Stomach (tissue), 9 donors: ENCODE results near the gene NLRP12. TPM values are rescaled to one million over a fixed set of nuclear protein-coding genes. Genes with fewer than 3 reads are reported as not detected.
"Not testable (repeated sequence)": the region's sequence is repeated elsewhere in the genome, so short reads cannot be mapped to it uniquely, and the experiment has no call there.

Experiments used
- DNase-seq, 2 donors: peaks; one replicate each; pipeline versions ENCODE4 v3.0.0 to v3.0.0-alpha.2; 2013 to 2019
- H3K27ac ChIP-seq, 5 donors: fragments of 200-600 bp in 4 of 5; sonication (generic) in 4 of 5; one replicate each; pipeline ENCODE4 v1.5.1; 2013 to 2019; ENCODE audit warnings: mild to moderate bottlenecking in 1 of 5, moderate library complexity in 1 of 5
- H3K27me3 ChIP-seq, 3 donors: fragments of 200-600 bp; sonication (generic); one replicate each; pipeline ENCODE4 v1.5.1; 2017 to 2019; ENCODE audit warnings: mixed run types in 1 of 3
- H3K36me3 ChIP-seq, 4 donors: fragments of 200-600 bp; sonication (generic); 1 replicate in 3 of 4; 2 replicates in 1 of 4; pipeline ENCODE4 v1.5.1; 2016 to 2019
- H3K4me1 ChIP-seq, 4 donors: fragments of 200-600 bp; sonication (generic); one replicate each; pipeline ENCODE4 v1.5.1; 2016 to 2019
- H3K4me3 ChIP-seq, 4 donors: fragments of 200-600 bp; sonication (generic) in 3 of 4; one replicate each; pipeline ENCODE4 v1.5.1; 2016 to 2019; ENCODE audit warnings: mild to moderate bottlenecking in 1 of 4
- H3K9me3 ChIP-seq, 4 donors: fragments of 200-600 bp; sonication (generic); one replicate each; pipeline ENCODE4 v1.5.1; 2016 to 2019
- CTCF ChIP-seq, 7 experiments: fragments of 450-650 bp in 4 of 7; fragments of 200-600 bp in 3 of 7; sonication (generic) in 3 of 7; IDR thresholded peaks; one replicate each; pipeline ENCODE4 v1.5.1; 2016 to 2019; ENCODE audit warnings: antibody characterized with exemption in 7 of 7, control low read depth in 2 of 7, mild to moderate bottlenecking in 1 of 7
- EP300 ChIP-seq: sonication (generic); formaldehyde crosslinking; IDR thresholded peaks from one replicate; pipeline ENCODE4 v1.6.1; 2017; ENCODE audit warnings: antibody characterized with exemption
- POLR2A ChIP-seq, 4 donors: fragments of 450-650 bp; IDR thresholded peaks; one replicate each; pipeline ENCODE4 v1.6.1; 2016; ENCODE audit warnings: antibody characterized with exemption in 4 of 4, control low read depth in 2 of 4, mild to moderate bottlenecking in 1 of 4, moderate library complexity in 1 of 4
- POLR2AphosphoS5 ChIP-seq, 3 donors: sonication (generic); formaldehyde crosslinking; IDR thresholded peaks; one replicate each; pipeline ENCODE4 v1.6.1; 2016; ENCODE audit warnings: antibody characterized with exemption in 3 of 3
- WGBS, 5 donors: extraction: QIAGEN DNeasy Blood & Tissue Kit in 3 of 5; methylation state at CpG; one replicate each; pipeline versions ENCODE4 v1.1.5 to v1.1.7; 2013 to 2018; 5-methylcytosine and 5-hydroxymethylcytosine counted together
- intact Hi-C: fragments of 100-400 bp; cut with DNase I; formaldehyde crosslinking; loops from one replicate; pipeline ENCODE4 v1.15.1; 2023; ENCODE audit warnings: low total_unique reads
- polyA plus RNA-seq, 3 donors: library from polyadenylated mRNA; stranded (reverse); fragments of 200-250 nt; gene quantifications; one replicate each; pipeline ENCODE4 v1.2.3, GENCODE V29; 2013
- total RNA-seq, 5 donors: library from RNA; depleted of rRNA; stranded (reverse); fragments of >200 nt; gene quantifications; one replicate each; pipeline versions ENCODE4 v1.1.0 to v1.2.3, GENCODE V29; 2014 to 2016
- donor health status: healthy with polysubstance abuse.
- donor health status: Bipolar disorder and iron deficiency.
- donor health status: healthy.

Gene NLRP12
- total and polyA plus RNA-seq, 8 donors: 0.05 to 0.18 (median 0.06) TPM; not detected in 5

GRCh38 chr19:53786744-53787143, 37.4 kb downstream of the NLRP12 start:
- peaks cover 0 to 19% (median 0%) of the 10 kb centered on the region in 3 donors for H3K27me3 ChIP-seq
- no peak overlapping the region for H3K27ac ChIP-seq
- DNase-seq: no peak
- no peak overlapping the region for H3K4me3 ChIP-seq
- H3K36me3 ChIP-seq: no peaks in the 10 kb centered on the region
- no peak for TF ChIP-seq CTCF (IDR thresholded peaks at IDR 0.05)
- TF ChIP-seq EP300: no peak
- no peak for TF ChIP-seq POLR2AphosphoS5 (IDR thresholded peaks at IDR 0.05)
- TF ChIP-seq POLR2A (IDR thresholded peaks at IDR 0.05): no peak
- WGBS, 5 donors: 80 to 90% (median 90%) methylated on average over 7 of the region's 7 CpGs
- no peaks in the 10 kb centered on the region for H3K9me3 ChIP-seq
- no peaks in the 10 kb centered on the region for H3K4me1 ChIP-seq
- intact Hi-C loops: no loop called here

GRCh38 chr19:53785196-53785889, 38.8 kb downstream of the NLRP12 start:
- peak in 1 of 2 donors; percentile 5 for DNase-seq
- Histone ChIP-seq H3K27ac (no peak overlapping the region), H3K4me3 (no peak overlapping the region), H3K36me3 (no peaks in the 10 kb centered on the region), H3K9me3 (no peaks in the 10 kb centered on the region), H3K4me1 (no peaks in the 10 kb centered on the region), H3K27me3 (peaks cover 0 to 19% (median 0%) of the 10 kb centered on the region in 3 donors)
- WGBS, 5 donors: 53 to 61% (median 56%) methylated on average over 11 of the region's 11 CpGs
- TF ChIP-seq CTCF (IDR thresholded peaks at IDR 0.05) (no peak), EP300 (no peak), POLR2A (IDR thresholded peaks at IDR 0.05) (no peak), POLR2AphosphoS5 (IDR thresholded peaks at IDR 0.05) (no peak)
- intact Hi-C loops: no loop called here

- TF ChIP-seq POLR2A (IDR thresholded peaks at IDR 0.05): no peak
- TF ChIP-seq POLR2AphosphoS5 (IDR thresholded peaks at IDR 0.05): no peak
- TF ChIP-seq CTCF (IDR thresholded peaks at IDR 0.05): no peak
- TF ChIP-seq EP300: no peak
- no peaks in the 10 kb centered on the region for H3K9me3 ChIP-seq
- no peaks in the 10 kb centered on the region for H3K36me3 ChIP-seq
- H3K4me1 ChIP-seq: no peaks in the 10 kb centered on the region
- H3K27ac ChIP-seq: no peak overlapping the region
- intact Hi-C loops: no loop called here
- no peak for DNase-seq
- H3K27me3 ChIP-seq: peaks cover 0 to 20% (median 0%) of the 10 kb centered on the region in 3 donors
- H3K4me3 ChIP-seq: no peak overlapping the region
- WGBS, 5 donors: 54 to 75% (median 67%) methylated on average over 4 of the region's 4 CpGs
These were observed 41.4 kb downstream of the NLRP12 start for GRCh38 chr19:53782698-53783097.

GRCh38 chr19:53781332-53781731, 42.8 kb downstream of the NLRP12 start:
- DNase-seq, H3K27ac ChIP-seq, H3K9me3 ChIP-seq, H3K4me1 ChIP-seq, H3K4me3 ChIP-seq, intact Hi-C loops, H3K36me3 ChIP-seq: not testable (repeated sequence)
- 74 to 88% (median 86%) methylated on average over 7 to 8 of the region's 8 CpGs for WGBS, 5 donors
- peaks cover 0 to 14% (median 0%) of the 10 kb centered on the region in 3 donors for H3K27me3 ChIP-seq

- WGBS, 5 donors: 33 to 50% (median 48%) methylated on average over 1 of the region's 1 CpG
These were observed 43.6 kb downstream of the NLRP12 start for GRCh38 chr19:53780506-53780905.

More at GRCh38 chr19:53780506-53780905, 43.6 kb downstream of the NLRP12 start:
- no peak overlapping the region for H3K27ac ChIP-seq
- TF ChIP-seq POLR2A (IDR thresholded peaks at IDR 0.05): no peak
- TF ChIP-seq POLR2AphosphoS5 (IDR thresholded peaks at IDR 0.05): no peak
- no peak for TF ChIP-seq CTCF (IDR thresholded peaks at IDR 0.05)
- TF ChIP-seq EP300: no peak
- no peak overlapping the region for H3K4me3 ChIP-seq
- peaks cover 0 to 14% (median 0%) of the 10 kb centered on the region in 3 donors for H3K27me3 ChIP-seq
- no peaks in the 10 kb centered on the region for H3K4me1 ChIP-seq
- DNase-seq: no peak
- no peaks in the 10 kb centered on the region for H3K36me3 ChIP-seq
- intact Hi-C loops: no loop called here
- H3K9me3 ChIP-seq: no peaks in the 10 kb centered on the region
